HG02642 (cell line): ENCODE measurements around the gene TCAIM.

ENCODE experiments used
- ATAC-seq: cut with Tn5 transposase; IDR thresholded peaks from one replicate; pipeline ENCODE4 v1.9.1; 2021; ENCODE audit warnings: mild to moderate bottlenecking; ENCODE audit not compliant: unreplicated experiment, poor library complexity

TCAIM gene

GRCh38 chr3:44439499-44440295 is 101.1 kb downstream of the TCAIM start:
- ATAC-seq, result peak; percentile 94

DNA sequence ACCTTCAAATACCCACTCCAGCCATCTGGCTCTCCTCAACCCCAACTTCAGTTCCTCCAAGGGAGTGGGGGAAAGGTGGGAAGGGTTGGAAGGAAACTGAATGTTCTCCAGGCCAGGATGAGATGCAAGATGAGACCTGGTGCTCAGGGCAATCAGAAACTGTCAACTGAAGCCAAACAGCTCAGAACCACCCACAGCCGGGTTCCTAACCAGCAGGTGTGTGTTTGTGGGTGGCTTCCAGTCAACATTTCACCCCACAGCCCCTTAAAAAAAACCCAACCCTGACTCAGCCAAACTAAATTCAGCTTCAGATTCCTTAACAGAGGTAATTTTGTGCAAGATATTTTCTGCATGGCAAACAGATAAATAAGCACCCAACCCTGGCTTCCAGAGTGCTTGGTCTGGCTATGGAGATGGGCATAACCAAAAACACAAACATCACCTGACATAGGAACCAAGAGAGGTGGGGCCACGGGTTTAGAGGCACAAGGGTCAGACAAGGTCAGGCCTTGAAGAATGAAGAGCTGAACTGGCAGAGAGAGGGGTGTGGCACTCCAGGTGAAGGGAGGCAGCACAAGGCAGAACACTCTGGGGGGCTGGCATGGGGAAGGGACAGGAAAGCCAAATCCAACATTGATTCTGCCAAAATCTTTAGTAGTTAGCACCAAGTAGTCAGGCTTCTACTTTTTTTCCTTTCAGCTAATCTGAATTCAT is 104.2 kb downstream of the TCAIM start:
- no peak for ATAC-seq

GRCh38 chr3:44444437-44444836 is 105.9 kb downstream of the TCAIM start:
- ATAC-seq, result no peak

DNA sequence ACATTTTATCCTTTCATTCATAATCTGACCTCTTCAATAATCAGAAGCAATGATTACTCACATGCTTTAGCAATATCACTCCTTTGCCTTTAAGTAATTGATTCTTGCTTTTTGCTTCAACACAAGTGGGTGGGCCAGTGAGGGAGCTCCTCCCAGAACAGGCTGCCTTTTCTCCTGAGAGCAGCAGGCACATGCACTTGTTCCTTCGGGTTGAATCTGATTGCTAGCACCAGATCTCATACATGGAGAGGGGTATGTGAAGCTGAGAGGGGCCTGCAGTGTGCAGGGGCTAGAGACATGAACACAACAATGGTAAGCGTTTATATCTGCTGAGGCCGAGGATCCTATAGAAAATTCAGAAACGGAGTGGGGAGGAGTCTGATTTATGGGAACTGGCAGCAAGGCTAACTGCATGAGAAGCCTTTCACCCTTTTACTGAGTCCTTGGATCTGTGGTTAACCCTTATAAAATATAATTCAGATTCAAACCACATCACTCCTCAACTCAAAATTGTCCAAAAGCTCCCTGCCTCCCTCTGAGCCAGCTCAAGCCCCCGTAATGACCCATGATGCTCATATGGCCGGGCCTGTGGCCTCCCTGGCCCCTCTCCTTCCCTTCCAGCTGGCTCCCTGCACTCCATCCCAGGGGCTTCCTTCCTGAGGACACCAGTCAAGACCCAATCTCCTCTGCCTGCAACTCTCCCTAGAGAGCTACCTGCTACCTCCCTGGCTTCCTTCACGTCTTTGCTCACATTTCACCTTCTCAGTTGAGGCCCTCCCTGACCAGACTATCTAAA is 106.5 kb downstream of the TCAIM start:
- no peak for ATAC-seq

DNA sequence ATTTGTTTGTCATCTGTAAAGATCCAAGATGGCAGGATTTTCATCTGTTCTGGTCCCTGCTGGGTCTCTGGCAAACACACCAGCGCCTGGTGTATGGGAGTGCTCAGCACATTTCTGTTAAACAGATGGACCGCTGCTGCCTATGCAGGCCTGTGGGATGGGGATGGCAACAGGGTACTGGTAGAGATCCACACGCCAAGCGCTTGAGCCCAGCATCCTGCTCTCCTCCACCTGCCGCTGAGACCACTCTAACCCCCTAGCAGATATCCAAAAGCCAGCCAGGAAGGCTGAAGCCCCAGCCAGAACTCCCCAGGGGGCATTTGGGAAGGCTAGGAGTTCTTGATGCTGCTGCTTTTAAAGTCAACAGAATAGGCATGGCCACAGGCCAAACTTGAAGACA is 107.2 kb downstream of the TCAIM start:
- no peak for ATAC-seq

DNA sequence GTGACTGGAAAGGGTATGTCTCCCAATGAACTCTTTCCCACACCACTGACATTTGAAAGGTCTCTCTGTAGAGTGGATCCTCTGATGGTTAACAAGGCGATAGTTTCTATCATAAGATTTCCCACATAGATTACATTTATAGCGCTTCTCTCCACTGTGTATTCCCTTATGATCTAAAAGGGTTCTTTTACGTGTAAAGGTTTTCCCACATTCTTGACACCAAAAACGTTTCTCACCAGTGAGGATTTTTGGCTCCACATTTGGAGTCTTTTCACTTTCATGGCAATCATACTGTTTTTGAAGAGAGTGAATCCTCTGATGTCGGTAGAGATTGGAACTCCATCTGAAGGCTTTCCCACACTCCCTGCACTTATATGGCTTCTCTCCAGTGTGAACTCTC is 108.4 kb downstream of the TCAIM start:
- no peak for ATAC-seq

GRCh38 chr3:44451441-44451840 is 112.9 kb downstream of the TCAIM start:
- ATAC-seq, result no peak

DNA sequence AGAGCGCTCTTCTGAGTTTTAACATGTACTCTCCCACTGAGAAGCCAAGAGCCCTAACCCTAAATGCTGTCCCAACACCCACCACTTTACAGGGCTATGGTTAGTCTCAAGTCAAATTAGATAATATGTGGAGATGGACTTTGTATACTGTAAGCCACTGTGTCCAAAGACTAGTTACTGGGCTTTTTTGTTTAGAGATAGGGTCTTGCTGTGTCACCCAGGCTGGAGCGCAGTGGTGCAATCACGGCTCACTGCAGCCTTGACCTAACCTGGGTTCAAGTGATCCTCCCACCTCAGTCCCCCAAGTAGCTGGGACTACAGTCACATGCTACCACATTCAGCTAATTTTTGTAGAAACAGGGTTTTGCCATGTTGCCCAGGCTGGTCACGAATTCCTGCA is 115.7 kb downstream of the TCAIM start:
- ATAC-seq, result no peak

DNA sequence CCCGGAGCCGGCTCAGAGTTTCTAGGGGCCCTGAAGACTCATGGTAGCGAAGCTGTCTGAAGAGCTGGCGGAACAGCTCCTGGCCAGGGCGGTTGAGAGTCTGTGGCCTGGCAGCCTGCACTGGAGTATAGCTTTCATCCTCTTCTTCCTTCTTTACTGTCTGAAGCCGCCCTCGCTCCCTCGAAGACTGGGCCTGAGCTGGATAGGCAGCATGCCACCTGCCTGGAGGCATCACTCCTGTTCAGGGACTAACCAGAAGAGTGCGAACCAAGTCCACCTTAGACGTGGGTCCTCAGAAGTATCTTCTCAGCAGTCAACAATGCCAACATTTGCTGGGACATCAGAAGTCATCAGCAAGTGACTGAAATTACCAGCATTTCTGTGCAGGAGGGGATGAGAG is 116.8 kb downstream of the TCAIM start:
- no peak for ATAC-seq
